ENCODE measurements around the gene HTR3E. TPM values are rescaled to one million over a fixed set of nuclear protein-coding genes. Genes with fewer than 3 reads are reported as not detected.
"Not testable (repeated sequence)": the region's sequence is repeated elsewhere in the genome, so short reads cannot be mapped to it uniquely, and the experiment has no call there.

The HTR3E gene
- total RNA-seq, 4 donors from 2014 or later: not detected

- H3K4me3 ChIP-seq: no peak overlapping the region
- in situ Hi-C loops (cut with MboI; ENCODE audit: low sequenced_read_pairs in 4 of 4) (loop anchor here in 1 of 4 donors (10.0 kb wide), 1 partner anchor 55 kb away; no protein-coding TSS in a partner anchor), intact Hi-C loops (cut with DNase I; ENCODE audit: low total_unique reads) (no loop called here)
- ATAC-seq (no peak), DNase-seq (no peak)
- no peak overlapping the region for H3K27ac ChIP-seq
- H3K27me3 ChIP-seq: no peaks in the 10 kb centered on the region
- no peaks in the 10 kb centered on the region for H3K36me3 ChIP-seq
- no peaks in the 10 kb centered on the region for H3K4me1 ChIP-seq
- TF ChIP-seq CTCF (IDR thresholded peaks at IDR 0.05 in 4 of 5, conservative IDR thresholded peaks at IDR 0.05 in 1 of 5): no peak
- no peak for TF ChIP-seq POLR2A (IDR thresholded peaks at IDR 0.05)
- no peaks in the 10 kb centered on the region for H3K9me3 ChIP-seq
Observed at GRCh38 chr3:184059424-184059823, 37.4 kb upstream of the HTR3E start.

- no peaks in the 10 kb centered on the region for H3K9me3 ChIP-seq
- TF ChIP-seq POLR2A (IDR thresholded peaks at IDR 0.05) (no peak), CTCF (IDR thresholded peaks at IDR 0.05 in 4 of 5, conservative IDR thresholded peaks at IDR 0.05 in 1 of 5) (no peak)
- in situ Hi-C loops (cut with MboI; ENCODE audit: low sequenced_read_pairs in 4 of 4) (no loop called here), intact Hi-C loops (cut with DNase I; ENCODE audit: low total_unique reads) (no loop called here)
- no peaks in the 10 kb centered on the region for H3K4me1 ChIP-seq
- H3K27me3 ChIP-seq: no peaks in the 10 kb centered on the region
- no peak overlapping the region for H3K4me3 ChIP-seq
- no peak for ATAC-seq
- no peaks in the 10 kb centered on the region for H3K36me3 ChIP-seq
- H3K27ac ChIP-seq: no peak overlapping the region
- no peak for DNase-seq
Observed at GRCh38 chr3:184062637-184063036, 34.2 kb upstream of the HTR3E start.

- no peaks in the 10 kb centered on the region for H3K4me1 ChIP-seq
- H3K4me3 ChIP-seq: no peak overlapping the region
- in situ Hi-C loops (cut with MboI; ENCODE audit: low sequenced_read_pairs in 4 of 4): no loop called here
- H3K9me3 ChIP-seq: no peaks in the 10 kb centered on the region
- intact Hi-C loops (cut with DNase I; ENCODE audit: low total_unique reads): no loop called here
- no peak overlapping the region for H3K27ac ChIP-seq
- DNase-seq (no peak), ATAC-seq (no peak)
- H3K36me3 ChIP-seq: no peaks in the 10 kb centered on the region
- TF ChIP-seq POLR2A (IDR thresholded peaks at IDR 0.05) (no peak), CTCF (IDR thresholded peaks at IDR 0.05 in 4 of 5, conservative IDR thresholded peaks at IDR 0.05 in 1 of 5) (no peak)
- H3K27me3 ChIP-seq: no peaks in the 10 kb centered on the region
Observed at GRCh38 chr3:184066211-184066610, 30.7 kb upstream of the HTR3E start.

GRCh38 chr3:184067573-184068055, 29.2 kb upstream of the HTR3E start:
- DNase-seq (no peak), ATAC-seq (no peak)
- no peak for TF ChIP-seq POLR2A (IDR thresholded peaks at IDR 0.05)
- TF ChIP-seq CTCF (IDR thresholded peaks at IDR 0.05 in 4 of 5, conservative IDR thresholded peaks at IDR 0.05 in 1 of 5): no peak
- Histone ChIP-seq H3K4me1 (no peaks in the 10 kb centered on the region), H3K4me3 (no peak overlapping the region), H3K36me3 (no peaks in the 10 kb centered on the region), H3K27me3 (no peaks in the 10 kb centered on the region), H3K9me3 (no peaks in the 10 kb centered on the region), H3K27ac (no peak overlapping the region)
- in situ Hi-C loops (cut with MboI; ENCODE audit: low sequenced_read_pairs in 4 of 4) (no loop called here), intact Hi-C loops (cut with DNase I; ENCODE audit: low total_unique reads) (no loop called here)

GRCh38 chr3:184068344-184068743, 28.5 kb upstream of the HTR3E start:
- DNase-seq: no peak
- TF ChIP-seq CTCF (IDR thresholded peaks at IDR 0.05 in 4 of 5, conservative IDR thresholded peaks at IDR 0.05 in 1 of 5) (no peak), POLR2A (IDR thresholded peaks at IDR 0.05) (no peak)

GRCh38 chr3:184071142-184071541, 25.7 kb upstream of the HTR3E start:
- H3K4me3 ChIP-seq; ATAC-seq; H3K4me1 ChIP-seq; H3K27ac ChIP-seq; H3K36me3 ChIP-seq; intact Hi-C loops (cut with DNase I; ENCODE audit: low total_unique reads); H3K27me3 ChIP-seq; in situ Hi-C loops (cut with MboI; ENCODE audit: low sequenced_read_pairs in 4 of 4); H3K9me3 ChIP-seq; DNase-seq: not testable (repeated sequence)

More at GRCh38 chr3:184068344-184068743, 28.5 kb upstream of the HTR3E start:
- Histone ChIP-seq H3K27ac (no peak overlapping the region), H3K4me1 (no peaks in the 10 kb centered on the region), H3K9me3 (no peaks in the 10 kb centered on the region), H3K27me3 (no peaks in the 10 kb centered on the region), H3K4me3 (no peak overlapping the region), H3K36me3 (no peaks in the 10 kb centered on the region)
- in situ Hi-C loops (cut with MboI; ENCODE audit: low sequenced_read_pairs in 4 of 4) (no loop called here), intact Hi-C loops (cut with DNase I; ENCODE audit: low total_unique reads) (no loop called here)
- ATAC-seq: no peak
